Left ventricle myocardium superior (tissue), 1 donor: ENCODE data around the gene GAS2L1. TPM values are rescaled to one million over a fixed set of nuclear protein-coding genes. Genes with fewer than 3 reads are reported as not detected.

ENCODE experiments used
- ATAC-seq: fragments of 200-7000 bp; cut with Tn5 transposase; one replicate; pipeline ENCODE4 v1.9.1; 2020; ENCODE audit warnings: mild to moderate bottlenecking, moderate library complexity
- DNase-seq: peaks from one replicate; pipeline ENCODE4 v3.0.0-alpha.2; 2020
- intact Hi-C: fragments of 100-400 bp; cut with micrococcal nuclease; formaldehyde crosslinking; loops from one replicate; pipeline ENCODE4 v1.11.0; 2022
- total RNA-seq: library from RNA; stranded (reverse); fragmentation: NEBNext Ultra II Directional; extraction: Animal tissue kit (Norgen Biotek cat#: 25700); gene quantifications from one replicate; pipeline ENCODE4 v1.2.1, GENCODE V29; 2021
- donor health status: DM: no; HTN: yes; CAD: no; lungs with severe emphysema.

GAS2L1 gene
- total RNA-seq, 1 donor from 2014 or later: 23.2 TPM

DNA sequence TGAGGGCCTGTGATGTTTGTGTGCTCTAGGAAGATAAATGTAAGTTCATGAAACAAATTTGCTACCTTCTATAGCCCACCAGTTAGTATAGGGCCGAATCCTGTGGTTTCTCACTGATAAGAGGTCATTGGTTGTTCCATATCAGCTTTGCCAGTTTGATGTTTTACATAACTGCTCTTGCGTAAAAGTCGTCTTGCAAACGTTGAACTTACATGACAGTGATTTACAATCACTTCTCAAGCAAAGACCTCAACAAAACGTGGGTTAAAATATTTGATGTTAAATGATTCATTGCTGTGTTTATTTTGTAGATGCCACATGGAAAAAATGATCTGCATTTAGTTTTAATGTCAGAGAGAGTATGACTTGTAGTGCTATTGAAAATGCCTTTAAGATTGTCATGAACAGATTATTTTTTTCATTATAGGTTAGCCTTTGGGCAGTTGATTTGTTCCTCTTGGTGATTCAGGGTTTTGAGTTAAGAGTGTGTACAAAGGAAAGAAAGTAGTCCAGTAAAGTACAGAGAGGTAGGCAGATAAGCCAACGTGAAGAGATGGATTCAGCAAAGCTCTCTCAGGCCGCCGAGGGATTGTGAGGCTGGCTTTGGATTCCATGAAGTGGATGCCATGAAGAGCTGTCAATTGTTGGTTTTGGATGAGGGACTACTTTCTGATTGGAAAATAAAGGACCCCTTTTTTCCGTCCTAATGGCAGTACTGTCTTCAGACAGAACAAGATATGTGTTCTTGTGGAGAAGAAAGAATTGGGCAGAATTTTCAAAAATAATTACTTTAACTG lies 35.8 kb upstream of the GAS2L1 start:
- ATAC-seq (no peak), DNase-seq (no peak)
- intact Hi-C loops: no loop called here

DNA sequence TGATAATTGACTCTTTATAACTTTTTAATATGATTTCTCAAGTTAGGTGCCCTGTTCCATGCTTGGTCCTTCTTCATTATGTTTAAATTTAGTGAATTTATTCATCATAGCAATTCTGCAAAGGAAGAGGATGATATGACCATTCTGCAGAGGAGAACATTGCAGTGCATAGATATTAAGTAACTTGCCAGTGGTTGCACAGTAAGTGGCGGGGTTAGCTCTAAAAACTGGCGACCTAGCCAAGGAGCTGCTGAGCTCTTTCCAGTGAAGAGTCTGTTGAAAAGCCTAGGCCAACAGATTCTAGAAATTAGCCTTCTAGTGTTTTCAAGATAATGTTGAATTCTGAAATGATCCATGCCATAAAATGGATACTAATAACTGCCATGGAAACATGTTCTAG lies 33.8 kb upstream of the GAS2L1 start:
- ATAC-seq: no peak
- intact Hi-C loops: no loop called here
- no peak for DNase-seq

DNA sequence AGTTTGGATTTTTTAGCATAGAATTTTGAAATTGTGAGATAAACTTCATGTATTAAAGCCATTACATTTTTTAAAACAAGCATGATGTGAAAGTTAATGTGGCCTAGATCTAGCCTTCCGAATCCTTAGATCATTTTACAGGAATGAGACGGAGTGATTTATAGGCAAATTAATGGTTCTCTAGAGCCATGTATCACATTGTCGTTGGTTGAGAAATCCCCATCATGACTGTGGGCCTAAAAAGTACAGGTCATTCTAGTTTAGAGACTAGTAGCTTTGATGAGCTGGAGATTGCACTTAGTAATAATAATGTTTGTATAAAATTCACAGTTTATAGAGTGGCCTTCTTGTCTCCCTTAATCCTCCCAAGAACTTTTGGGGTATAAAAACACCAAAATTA lies 31.3 kb upstream of the GAS2L1 start:
- no peak for DNase-seq
- ATAC-seq: no peak
- intact Hi-C loops: no loop called here

DNA sequence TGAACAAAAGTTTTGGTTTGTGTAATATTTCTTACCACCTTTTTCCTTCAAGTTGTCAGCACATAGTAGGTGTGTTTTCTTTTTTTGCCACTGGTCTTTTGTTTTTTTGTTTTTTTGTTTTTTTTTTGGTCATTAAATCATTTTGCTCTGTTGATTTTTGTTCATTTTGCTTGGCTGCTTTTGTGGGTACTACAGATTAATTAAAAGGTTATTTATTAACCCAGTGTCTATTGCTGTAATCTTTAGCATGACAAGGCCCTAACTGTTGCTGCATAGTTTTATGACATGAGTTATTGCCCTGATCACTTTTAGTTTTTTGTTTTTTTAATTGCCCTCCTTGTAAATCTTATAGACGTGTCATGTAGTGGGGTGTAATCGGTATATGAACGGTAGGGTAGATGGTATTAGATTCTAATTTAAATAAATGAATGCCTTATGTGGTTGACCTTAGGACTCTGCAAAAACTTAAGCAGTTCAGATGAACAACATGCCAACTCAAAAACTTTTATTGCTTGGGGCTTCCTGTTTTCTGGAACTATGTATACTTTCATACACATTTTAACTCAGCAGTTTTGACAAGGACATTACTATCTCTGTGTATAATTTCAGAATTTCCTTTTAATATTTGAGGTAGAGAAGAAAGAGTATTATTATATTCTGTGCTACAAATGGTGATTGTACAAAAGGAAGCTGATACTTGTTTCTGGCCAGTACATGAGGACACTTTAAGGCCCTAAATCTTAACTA lies 30.5 kb upstream of the GAS2L1 start:
- intact Hi-C loops: no loop called here
- no peak for DNase-seq
- no peak for ATAC-seq

DNA sequence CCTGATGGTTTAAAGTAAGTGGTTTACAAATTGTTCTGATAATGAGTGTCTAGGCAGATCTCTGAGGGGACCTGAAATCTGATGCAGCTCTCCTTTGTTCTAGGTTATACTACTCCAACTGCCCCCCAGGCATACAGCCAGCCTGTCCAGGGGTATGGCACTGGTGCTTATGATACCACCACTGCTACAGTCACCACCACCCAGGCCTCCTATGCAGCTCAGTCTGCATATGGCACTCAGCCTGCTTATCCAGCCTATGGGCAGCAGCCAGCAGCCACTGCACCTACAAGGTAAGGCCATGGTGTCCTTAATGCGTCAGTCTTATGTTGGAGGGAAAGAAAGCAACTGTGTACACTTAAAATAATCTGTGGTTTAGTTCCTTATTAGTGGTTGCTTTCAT lies 28.5 kb upstream of the GAS2L1 start:
- no peak for ATAC-seq
- DNase-seq: no peak
- intact Hi-C loops: no loop called here

DNA sequence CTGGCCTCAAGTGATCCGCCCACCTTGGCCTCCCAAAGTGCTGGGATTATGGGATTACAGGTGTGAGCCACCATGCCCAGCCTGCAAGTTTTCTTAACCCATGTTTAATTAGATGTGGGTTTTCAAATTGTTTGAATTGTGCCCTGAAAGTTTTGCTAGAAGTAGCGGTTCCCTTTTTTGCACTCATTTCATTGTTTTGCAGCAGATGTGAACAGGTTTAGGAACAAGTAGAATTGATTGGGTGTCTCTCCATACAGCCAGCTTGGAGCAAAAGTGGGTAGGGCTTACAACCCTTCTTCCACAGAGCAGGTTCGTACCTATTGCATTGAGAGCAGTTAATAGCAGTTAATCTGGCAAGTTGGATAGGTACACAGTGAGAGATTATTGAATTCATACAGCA lies 22.3 kb upstream of the GAS2L1 start:
- ATAC-seq (no peak), DNase-seq (no peak)
- intact Hi-C loops: no loop called here

DNA sequence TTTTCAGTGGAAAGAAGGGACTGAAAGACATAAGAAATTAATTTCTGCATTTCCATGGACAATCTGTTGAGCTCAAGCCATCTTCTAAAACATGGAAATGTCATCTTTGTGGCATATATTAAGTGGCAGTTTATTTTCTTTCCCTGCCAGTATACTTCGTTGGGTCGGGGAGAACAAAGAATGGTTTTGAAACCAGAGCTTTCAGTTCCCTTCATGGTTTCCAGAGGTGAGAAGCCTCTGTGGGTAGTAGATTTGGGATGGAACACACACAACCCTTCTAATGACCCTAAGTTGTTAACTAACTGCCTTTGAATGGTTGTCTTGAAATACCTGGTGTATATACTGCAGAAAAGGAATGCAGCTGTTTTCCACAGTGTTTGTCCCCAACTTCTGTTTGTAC lies 17.6 kb upstream of the GAS2L1 start:
- intact Hi-C loops: no loop called here
- ATAC-seq: no peak
- DNase-seq: no peak

DNA sequence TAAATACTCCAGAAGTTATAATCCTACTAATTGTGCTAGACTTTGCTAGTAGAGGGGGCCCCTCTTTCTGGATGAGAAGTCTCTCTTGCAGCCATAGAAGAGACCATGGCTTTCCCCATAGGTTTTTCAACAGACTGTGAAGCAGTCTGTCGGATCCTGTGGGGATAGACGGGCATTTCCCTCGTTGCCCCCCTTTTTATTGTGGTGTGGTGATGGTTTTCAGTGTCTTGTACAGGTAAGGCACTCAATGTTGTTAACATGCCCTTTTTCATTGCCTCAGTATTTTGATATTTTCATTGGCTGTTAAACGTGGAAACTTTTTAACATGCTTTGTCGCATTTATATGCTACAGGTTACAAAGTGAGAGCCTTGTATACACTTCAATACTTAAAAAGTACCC lies 16.4 kb upstream of the GAS2L1 start:
- no peak for ATAC-seq
- intact Hi-C loops: no loop called here
- DNase-seq: no peak

DNA sequence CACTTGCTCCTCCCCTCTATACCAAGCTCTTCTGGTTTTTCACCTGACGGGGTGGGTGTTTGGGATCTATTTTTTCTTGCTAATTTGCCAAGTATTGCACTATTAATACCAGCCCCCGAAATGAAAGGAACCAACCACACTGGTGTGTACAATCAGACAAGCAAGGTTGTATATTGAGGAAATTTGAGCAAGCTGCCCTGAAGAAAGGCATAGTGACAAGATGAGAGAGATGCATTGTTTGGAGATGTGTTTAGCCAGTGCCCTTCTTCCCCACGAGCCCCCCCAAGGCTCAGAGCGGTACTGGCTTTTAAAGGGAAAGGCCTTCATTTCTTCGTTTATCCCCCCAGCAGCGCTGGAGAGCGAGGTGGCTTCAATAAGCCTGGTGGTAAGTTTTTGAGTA lies 15.2 kb upstream of the GAS2L1 start:
- ATAC-seq (no peak), DNase-seq (no peak)
- intact Hi-C loops: no loop called here

DNA sequence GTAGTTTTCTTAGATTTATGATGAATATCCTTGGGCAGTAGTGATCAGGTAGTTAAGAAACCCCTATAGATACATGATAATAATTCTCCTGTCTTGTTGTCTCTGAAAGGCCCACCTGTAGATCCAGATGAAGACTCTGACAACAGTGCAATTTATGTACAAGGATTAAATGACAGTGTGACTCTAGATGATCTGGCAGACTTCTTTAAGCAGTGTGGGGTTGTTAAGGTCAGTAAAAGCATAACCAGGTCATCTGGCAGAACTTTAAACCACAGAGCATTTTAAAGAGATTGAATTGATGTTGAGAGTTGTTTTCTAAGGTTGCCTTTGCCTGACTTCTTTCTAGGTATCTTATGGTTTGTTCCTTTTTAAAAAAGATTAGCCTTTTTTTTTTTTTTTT lies 14.1 kb upstream of the GAS2L1 start:
- DNase-seq: no peak
- intact Hi-C loops: no loop called here
- no peak for ATAC-seq

DNA sequence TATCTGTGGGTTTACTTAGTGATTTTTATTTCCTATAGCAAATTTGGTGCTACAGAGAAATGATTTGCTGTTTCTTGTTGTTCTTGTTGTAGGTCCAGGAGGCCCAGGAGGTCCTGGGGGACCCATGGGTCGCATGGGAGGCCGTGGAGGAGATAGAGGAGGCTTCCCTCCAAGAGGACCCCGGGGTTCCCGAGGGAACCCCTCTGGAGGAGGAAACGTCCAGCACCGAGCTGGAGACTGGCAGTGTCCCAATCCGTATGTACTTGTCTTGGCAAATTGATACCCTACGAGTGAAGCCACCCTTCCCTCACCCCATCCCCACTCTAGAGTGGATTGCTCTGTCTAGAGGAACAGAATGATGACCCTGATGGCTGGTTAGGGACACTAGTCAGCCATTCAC lies 7.8 kb upstream of the GAS2L1 start:
- intact Hi-C loops: no loop called here
- no peak for ATAC-seq

DNA sequence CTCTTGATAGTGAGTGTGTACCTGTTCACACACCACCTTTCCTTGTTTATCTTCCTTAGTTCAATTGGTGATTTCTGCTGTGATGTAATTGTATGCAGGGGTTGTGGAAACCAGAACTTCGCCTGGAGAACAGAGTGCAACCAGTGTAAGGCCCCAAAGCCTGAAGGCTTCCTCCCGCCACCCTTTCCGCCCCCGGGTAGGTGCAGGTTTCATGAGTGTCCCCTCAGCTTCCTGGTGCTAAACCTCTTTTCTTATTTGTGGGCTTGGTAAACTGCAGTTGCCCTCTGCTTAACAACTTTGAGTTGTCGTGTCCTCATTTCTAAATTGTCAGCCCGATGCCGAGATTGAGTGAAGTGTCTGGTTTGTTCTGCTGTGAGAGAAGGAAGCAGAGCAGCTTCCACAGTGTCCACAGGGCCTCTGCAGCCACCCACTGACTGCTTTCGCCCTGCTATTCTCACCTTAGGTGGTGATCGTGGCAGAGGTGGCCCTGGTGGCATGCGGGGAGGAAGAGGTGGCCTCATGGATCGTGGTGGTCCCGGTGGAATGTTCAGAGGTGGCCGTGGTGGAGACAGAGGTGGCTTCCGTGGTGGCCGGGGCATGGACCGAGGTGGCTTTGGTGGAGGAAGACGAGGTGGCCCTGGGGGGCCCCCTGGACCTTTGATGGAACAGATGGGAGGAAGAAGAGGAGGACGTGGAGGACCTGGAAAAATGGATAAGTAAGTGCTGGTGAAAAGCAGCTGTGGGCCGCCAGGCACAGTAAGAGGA lies 7.1 kb upstream of the GAS2L1 start:
- no peak for ATAC-seq
- intact Hi-C loops: no loop called here
- no peak for DNase-seq

More for the DNA sequence above, 7.8 kb upstream of the GAS2L1 start:
- DNase-seq: no peak

DNA sequence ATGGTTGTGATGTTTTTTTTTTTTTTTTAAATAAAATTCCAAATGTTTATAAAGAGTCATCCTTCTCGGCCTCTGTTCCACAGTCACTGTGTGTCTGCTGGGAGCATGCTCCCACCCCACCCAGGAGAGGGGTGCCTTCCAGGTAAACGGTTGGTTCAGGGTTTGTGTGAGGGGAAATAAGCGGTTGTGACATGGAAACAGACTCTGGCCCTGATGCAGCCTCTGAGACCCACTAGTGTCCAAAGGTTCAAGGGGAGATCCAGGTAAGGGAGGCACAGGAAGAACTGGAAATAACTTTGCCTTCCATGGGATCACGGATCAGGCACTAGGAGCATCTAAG lies 6.0 kb upstream of the GAS2L1 start:
- no peak for DNase-seq
- ATAC-seq: no peak
- intact Hi-C loops: no loop called here

DNA sequence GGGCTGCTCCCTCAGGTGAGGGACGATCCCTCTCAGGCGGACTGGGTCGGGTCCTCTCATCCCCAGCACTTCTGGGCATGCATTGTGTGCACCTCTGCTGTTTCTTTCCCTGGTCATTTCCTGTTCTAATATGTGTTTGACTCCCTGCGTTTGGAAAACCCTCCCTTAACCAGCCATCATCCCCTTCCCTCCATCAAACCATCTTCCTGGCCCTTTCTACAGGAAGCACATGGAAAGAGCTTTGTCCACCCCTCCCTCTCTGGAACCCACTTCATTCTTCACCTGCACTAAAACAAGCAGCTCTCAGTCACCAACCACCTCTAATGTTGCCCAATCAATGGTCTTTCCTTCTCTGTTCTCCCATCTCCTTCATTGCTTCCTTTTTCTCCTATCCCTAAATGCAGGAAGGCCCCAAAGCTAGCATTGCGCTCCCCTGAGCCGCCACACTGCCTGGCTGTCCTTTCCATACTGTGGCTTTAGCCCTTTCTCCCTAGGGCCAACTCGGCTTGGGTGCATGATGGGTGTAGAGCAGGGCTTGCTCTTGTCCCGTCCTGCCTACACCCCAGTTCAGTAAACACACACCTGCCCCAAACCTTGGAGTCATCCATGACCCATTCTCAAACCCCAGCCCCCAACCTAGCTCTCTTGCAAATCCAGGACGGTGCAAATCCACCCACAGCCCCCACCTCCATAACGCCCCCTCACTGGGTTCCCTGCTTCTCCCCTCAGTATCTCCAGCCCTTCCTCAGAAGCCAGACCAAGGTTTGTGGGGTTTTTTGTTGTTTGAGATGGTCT lies 5.4 kb upstream of the GAS2L1 start:
- DNase-seq (no peak), ATAC-seq (no peak)
- intact Hi-C loops: no loop called here

DNA sequence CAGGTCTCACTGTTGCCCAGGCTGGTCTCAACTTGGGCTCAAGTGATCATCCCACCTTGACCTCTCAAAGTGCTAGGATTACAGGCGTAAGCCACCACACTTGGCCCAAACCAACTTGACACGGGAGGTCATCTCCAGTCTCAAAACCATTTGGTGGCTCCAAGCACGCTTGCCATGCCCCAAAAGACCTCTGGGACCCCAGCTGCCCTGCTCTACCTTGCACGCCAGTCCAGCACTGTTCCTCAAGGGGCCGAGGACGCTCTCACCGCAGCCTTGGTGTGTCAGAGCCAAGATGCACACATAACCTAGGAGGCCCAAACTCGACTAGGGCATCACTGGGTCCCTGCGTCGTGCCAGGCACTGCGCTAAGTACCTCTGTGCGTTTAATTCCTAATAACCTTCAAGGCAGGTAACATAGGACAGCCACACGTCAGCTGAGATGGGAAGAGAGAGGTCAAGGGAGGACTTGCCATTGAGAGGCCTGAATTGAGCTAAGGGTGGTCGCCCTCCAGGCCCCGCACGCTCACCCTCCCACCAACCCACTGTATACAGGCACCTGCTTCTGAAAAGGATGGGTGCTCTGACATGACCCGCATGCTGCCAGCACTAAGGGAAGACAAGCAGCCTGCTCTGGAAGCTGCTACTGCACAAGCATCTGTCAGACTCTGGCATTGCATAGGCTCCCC lies 4.6 kb upstream of the GAS2L1 start:
- ATAC-seq: no peak
- no peak for DNase-seq

DNA sequence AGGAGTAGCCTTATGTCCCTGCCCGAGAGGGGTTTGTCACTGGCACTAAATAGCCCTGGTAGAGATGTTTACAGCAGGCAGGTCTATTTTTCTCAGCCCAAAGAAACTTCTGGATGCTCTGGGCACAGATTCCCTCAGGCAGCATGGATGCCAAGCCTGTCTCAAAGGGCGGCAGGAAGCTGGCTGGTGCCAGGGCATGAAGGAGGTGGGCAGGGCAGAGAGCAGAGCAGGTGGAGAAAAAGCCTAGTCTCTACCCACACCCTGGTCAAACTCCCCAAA lies 4.1 kb upstream of the GAS2L1 start:
- ATAC-seq (no peak), DNase-seq (no peak)
- intact Hi-C loops: no loop called here

More for the DNA sequence above, 4.6 kb upstream of the GAS2L1 start:
- intact Hi-C loops: no loop called here

DNA sequence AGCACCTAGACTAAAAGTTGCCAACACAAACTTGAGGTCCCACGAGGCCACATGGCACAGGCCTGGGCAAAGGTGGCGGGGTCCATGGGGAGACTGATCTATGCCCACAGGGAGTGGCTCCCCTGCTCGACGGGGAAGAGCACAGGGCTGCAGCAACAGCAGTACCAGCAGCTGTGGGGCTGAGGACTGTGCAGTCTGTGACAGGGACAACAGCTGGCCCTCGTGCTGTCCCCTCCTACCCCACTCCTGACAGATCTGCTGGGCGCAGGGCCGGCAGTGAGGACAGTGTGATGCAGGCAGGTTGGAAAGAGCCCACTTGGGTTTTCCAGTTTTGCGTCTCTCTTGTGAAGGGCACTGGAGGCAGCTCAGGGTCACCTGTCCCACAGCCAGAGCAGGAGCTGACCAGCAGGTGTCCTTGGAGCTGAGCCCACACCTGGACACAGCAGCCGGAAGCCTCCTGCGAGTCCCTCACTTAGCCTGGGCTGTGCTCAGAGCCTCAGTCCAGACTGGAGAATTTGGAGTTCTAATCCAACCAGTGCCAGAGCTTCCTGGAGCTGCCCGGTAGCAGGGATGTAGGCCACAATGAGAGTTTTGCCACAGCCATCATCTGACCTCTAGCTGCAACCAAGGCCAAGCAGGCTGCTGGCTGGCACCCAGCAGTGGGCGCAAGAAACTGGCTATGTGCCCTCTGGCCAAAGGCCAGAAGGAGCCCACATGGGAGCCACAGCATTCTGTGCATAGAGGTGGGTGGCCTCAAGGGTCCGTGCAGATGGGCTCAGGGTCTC lies 3.6 kb upstream of the GAS2L1 start:
- DNase-seq (no peak), ATAC-seq (no peak)
- intact Hi-C loops: no loop called here

DNA sequence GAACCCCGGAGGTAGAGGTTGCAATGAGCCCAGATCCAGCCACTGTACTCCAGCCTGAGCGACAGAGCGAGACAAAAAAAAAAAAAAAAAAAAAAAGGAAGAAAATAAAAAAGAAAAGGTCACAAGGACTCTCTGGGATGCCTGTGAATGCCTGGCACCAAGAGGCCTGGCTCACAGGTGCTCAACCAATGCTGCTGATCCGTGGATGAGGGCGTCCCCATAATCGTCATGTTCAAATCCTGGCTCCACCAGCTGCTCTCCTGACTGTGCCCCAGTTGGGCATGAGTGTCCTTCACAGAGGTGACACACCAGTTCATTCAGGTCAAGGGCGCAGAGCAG lies 645 bp upstream of the GAS2L1 start:
- ATAC-seq: no peak
- intact Hi-C loops: no loop called here
- no peak for DNase-seq
